Metanephros (tissue), 2 donors: ENCODE measurements around the gene MARCHF6. TPM values are rescaled to one million over a fixed set of nuclear protein-coding genes. Genes with fewer than 3 reads are reported as not detected.

Source experiments
- small RNA-seq: library from RNA; depleted of rRNA; stranded (forward); fragments of <200 nt; gene quantifications from one replicate; pipeline ENCODE3, GENCODE V24; 2014; ENCODE audit warnings: low replicate concordance
- total RNA-seq: library from RNA; depleted of rRNA; stranded (reverse); fragments of >200 nt; gene quantifications from one replicate; pipeline ENCODE4 v1.2.3, GENCODE V29; 2014

The MARCHF6 gene
- 198 TPM for total RNA-seq

GRCh38 chr5:10353241-10354047 is at the start of gene MARCHF6:
MARCHF6 (plus strand) TSS chr5:10353695; CDS start chr5:10353899, 204 bp downstream.

GRCh38 chr5:10307206-10308148 is 46.0 kb upstream of the MARCHF6 start, which contains the start of gene CMBL:
CMBL (minus strand) TSS chr5:10307902; CDS start chr5:10290762, 17,140 bp downstream.

Small RNA genes within 50 kb of the gene (small RNA-seq; reads per million reads assigned to genes)
- gene RF00019 = not detected

Other genes with a start within 250 kb of the MARCHF6 start
- gene ATPSCKMT, start 103.8 kb upstream of the MARCHF6 start, total RNA-seq = 24.3 TPM
- 174 TPM for gene CCT5, start 103.4 kb upstream of the MARCHF6 start, total RNA-seq
- 40.2 TPM for gene CMBL, start 45.8 kb upstream of the MARCHF6 start, total RNA-seq
- 1.1 TPM for gene ROPN1L, start 88.2 kb downstream of the MARCHF6 start, total RNA-seq
- gene ANKRD33B, start 210.4 kb downstream of the MARCHF6 start, total RNA-seq = 6.3 TPM